Suppressor macrophage (primary cell): ENCODE data around the gene QARS1.
A peak's percentile ranks its signal among the peaks of the same experiment; 100 is the strongest.

ENCODE experiments used
- DNase-seq, 4 experiments: peaks; one replicate each; pipeline ENCODE4 v3.0.0-alpha.2; 2020 to 2022

Gene QARS1

GRCh38 chr3:49120438-49121131, 16.0 kb upstream of the QARS1 start, which contains the start of gene USP19:
Gene USP19, minus strand, starts transcription at chr3:49120823. Its CDS starts 1,678 bp downstream, at chr3:49119145.
- peak; percentile 95 to 97 (median 96) for DNase-seq

- DNase-seq: peak in 2 of 4 experiments; percentile 28 to 29
Measured at GRCh38 chr3:49120096-49120437, 15.5 kb upstream of the QARS1 start.

GRCh38 chr3:49119439-49119838, 14.9 kb upstream of the QARS1 start:
- DNase-seq: no peak

GRCh38 chr3:49119036-49119435, 14.5 kb upstream of the QARS1 start:
- DNase-seq: no peak

DNA sequence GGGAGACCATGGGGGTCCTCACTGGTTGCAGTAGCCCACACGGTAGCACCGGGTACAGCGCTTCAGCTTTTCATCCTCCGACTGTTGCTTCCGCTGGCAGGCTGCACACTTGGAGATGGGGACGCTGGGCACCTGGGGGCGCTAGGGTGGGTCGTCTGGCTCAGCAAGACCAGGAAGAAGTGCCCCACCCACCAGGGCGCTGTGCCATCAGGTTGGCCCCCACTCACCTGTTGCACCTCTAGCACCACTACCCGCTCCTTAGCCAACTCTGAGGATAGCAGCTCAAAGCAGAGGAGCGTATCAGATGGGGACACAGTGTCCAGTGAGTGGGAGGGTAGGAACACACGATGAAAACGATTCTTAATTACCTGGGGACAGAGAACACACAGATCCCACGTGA, 7.7 kb upstream of the QARS1 start:
- no peak for DNase-seq

DNA sequence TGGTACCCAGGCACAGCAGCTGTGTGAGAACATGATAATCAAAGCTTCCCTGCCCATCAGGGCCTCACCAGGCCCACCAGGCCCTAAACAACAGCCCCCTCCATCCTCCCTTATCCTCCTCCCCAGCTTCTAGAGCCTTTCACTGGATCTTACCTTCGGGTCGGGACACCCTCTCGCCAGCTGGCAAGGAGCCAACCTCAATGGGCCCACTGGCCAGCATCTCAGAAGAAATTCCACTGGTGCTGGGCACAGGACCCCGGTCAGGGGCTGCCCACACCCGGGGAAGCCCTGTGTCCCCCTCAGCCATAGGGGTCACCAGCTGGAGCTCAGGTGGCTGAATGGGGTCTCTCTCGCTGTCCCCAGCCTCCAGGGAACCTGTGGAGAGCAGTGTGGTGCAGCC, 6.8 kb upstream of the QARS1 start:
- no peak for DNase-seq

DNA sequence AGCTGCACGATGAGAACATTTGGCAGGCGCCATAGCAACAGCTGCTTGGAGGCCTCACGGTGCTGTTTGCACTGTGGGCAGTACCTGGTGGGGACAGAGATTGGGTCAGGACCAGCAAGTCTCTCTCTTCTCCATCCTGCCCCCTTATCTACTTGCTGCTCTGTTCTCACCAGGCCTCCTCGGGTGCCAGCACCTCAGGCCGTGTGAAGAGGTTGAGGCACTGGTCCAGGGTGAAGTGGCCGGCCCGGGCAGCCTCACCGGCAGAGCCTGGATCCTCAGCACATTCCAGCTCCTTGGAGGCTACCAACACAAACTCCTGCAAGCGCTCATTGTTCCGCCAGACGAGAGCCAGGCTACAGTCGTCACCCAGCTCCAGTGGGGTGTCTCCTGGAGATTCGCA, 6.2 kb upstream of the QARS1 start:
- DNase-seq: no peak

- DNase-seq: no peak
Measured at GRCh38 chr3:49108346-49108745, 3.8 kb upstream of the QARS1 start.

- DNase-seq: no peak
Measured at GRCh38 chr3:49104052-49104426, 518 bp downstream of the QARS1 start.

GRCh38 chr3:49100046-49100615, 4.4 kb downstream of the QARS1 start:
- no peak for DNase-seq

DNA sequence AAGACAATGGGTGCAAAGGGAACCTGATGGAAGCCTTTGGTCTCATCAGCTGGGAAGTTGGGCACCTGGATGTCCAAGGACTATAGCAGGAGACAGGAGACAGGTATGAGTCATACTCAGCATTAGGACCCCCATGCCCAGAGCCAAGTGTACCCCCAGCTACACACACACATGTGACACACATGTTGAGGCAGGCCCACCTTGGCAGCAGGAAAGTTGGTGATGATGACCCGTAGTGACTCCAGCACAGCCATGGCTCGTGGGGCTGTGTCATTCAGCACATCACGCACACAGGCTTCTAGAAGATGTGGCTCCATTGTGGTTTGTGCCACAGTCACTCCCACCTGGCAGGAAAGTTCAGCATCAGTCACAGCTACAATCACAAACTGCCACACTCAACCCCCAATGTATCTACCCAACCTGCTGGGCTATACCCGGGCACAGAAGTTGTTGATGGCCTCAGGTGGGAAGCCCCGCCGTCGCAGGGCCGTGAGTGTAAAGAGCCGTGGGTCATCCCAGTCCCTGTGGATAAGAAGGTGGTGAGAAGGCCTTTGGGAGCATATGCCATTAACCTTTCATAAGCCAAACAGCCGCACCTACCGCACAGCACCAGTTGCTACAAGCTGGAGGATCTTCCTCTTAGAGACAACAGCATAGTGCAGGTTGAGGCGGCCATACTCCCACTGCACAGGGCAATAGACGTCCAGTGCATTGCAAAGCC, 5.5 kb downstream of the QARS1 start:
- DNase-seq: no peak

DNA sequence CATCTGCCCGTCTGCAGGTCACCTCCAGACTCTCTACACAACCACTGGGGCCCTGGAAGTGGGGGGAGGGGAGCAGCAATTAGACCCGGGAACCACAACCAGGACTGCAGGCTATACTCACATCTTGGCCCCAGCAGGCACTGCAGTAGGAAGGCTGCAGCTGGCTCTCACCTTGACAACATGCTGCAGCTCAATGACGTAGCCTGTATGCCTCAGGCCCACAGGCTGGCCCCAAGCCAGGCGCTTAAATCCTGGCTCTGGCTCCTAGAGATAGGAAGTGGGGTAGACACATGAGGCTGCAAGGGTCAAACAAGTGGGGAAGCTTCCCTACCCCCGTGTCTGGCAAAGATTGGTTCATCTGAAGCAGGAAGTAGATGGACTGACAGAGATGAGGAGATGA, 6.1 kb downstream of the QARS1 start:
- no peak for DNase-seq

- DNase-seq: peak; percentile 99 to 100 (median 99)
Measured at GRCh38 chr3:49093853-49094767, 10.4 kb downstream of the QARS1 start, which contains the start of gene QRICH1. Gene QRICH1, minus strand, starts transcription at chr3:49094071. Its CDS starts 17,054 bp downstream, at chr3:49077017.

DNA sequence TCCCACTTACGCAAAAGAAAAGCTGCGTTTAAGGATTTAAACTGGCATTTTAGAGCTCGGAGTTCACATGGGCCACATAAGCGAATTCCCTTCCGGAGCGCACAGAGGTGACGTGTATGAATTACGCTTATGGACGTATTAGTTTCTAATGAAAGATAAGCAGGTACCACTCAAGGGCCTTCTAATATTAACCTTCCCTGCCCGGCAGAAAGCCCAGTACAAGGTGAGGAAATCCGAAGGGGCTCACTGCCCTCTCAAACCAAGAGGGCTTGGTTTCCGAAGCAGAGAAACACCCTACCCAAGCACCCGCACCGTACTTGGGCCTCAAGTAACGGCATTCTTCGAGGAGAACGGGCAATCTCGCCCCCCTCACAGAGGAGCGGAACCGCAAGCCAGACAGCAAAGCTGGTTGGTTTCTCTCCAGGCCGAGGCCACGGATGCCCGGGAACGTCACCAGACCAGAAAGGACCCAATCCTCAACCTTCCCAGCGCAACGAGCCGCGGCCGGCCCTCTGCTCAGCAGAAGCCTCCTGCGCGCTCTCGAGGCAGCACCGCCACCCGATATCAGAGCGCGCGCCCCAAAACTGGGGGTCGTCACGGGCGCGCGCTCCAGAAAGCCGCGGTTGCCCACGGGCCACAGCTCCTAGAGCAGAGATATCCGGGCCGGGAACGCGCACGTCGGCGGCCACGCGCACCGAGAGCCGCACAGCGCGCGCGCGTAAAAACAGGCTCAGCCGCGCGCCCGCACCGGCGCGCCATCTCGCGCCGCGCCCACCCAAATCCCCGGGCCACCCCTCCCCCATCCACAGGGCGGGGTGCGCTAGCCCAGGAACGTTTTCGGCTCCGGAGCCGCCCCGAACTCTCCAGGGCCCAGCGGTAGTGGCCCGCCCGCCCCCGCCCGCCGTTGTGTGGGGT, 11.4 kb downstream of the QARS1 start:
- peak; percentile 82 to 93 (median 87) for DNase-seq

- DNase-seq: no peak
Measured at GRCh38 chr3:49081429-49081828, 23.1 kb downstream of the QARS1 start.

GRCh38 chr3:49079270-49079669, 25.3 kb downstream of the QARS1 start:
- no peak for DNase-seq

DNA sequence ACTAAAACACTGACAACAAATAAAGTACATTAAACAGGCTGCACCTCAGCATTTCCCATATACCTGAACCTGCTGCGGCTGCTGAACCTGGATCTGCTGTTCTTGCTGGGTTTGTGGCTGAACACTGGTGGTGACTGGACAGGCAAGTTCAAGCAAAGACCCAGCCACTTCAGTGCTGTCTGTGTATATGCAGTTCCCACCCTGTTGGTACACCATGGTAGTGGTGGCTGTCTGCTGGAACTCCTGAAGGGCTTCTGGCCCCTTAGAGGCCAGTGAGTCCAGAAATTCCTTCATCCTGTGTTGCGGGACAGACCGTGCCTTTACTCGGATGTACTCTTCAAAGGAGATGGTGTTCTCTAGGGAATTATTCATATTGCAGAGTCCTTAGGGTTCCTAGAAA, 27.9 kb downstream of the QARS1 start:
- DNase-seq: no peak

GRCh38 chr3:49076116-49076515, 28.4 kb downstream of the QARS1 start:
- no peak for DNase-seq

GRCh38 chr3:49058011-49058410, 46.5 kb downstream of the QARS1 start:
- no peak for DNase-seq

GRCh38 chr3:49057268-49057667, 47.3 kb downstream of the QARS1 start:
- no peak for DNase-seq

GRCh38 chr3:49054344-49054862, 50.2 kb downstream of the QARS1 start:
- no peak for DNase-seq
